ENCODE measurements around the gene CTIF.

DNA sequence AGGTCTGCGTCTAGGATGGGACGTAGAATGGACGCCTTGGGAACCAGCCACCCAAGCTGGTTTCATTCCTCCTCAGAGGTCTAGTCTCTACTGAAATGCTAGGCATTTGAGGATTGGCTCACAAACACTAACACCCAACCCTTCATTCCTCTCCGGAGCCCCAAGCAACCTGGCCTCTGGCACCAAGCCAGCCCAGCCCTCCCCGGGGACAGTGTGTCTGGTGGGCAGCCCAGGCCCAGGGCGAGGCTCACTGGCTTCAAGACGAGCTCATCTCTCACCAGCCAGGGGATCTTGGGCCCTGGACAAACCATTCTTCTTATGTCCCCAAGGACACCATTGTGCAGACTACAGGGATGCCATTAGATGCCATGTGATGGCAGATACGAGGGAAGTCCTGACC lies 182.5 kb downstream of the CTIF start:
- TF ChIP-seq POLR2A (IDR thresholded peaks at IDR 0.05) = no peak
- TF ChIP-seq CTCF (IDR thresholded peaks at IDR 0.05) = no peak
- no peak for TF ChIP-seq POLR2AphosphoS5 (IDR thresholded peaks at IDR 0.05)
